HepG2 (cell line): ENCODE results near the gene S100A10. TPM values are rescaled to one million over a fixed set of nuclear protein-coding genes. Genes with fewer than 3 reads are reported as not detected.

ENCODE experiments used
- ATAC-seq: fragments of 200-7000 bp; cut with Tn5 transposase; 3 replicates; pipeline ENCODE4 v1.9.1; 2020; ENCODE audit warnings: mild to moderate bottlenecking, moderate library complexity
- BruUV-seq: library from RNA; stranded (reverse); fragments of 400-500 nt; replicated peaks from 2 replicates; lab custom pipeline; 2021; lab: Mats Ljungman, UMichigan
- CTCF ChIA-PET: fragments of 300-600 bp; formaldehyde crosslinking; extraction: SDS; loops from one replicate; lab custom pipeline; 2021; ENCODE audit warnings: low total read pairs, inconsistent platforms, low intra/inter-chr PET ratio; lab: Yijun Ruan, JAX
- POLR2A ChIA-PET: fragments of 350-600 bp; sonication (Branson Sonifier 250); formaldehyde crosslinking; loops from one replicate; lab custom pipeline; 2020; ENCODE audit warnings: antibody characterized with exemption, inconsistent platforms; lab: Yijun Ruan, JAX
- DNase-seq: peaks from one replicate; pipeline ENCODE4 v3.0.0-alpha.2; 2015; ENCODE audit warnings: low spot score
- FAIRE-seq: peaks from 3 replicates; lab custom pipeline; 2011; peaks lifted over from hg19 to GRCh38; lab: Jason Lieb, UNC
- H2AFZ ChIP-seq: one replicate; pipeline ENCODE4 v1.6.1; 2011; ENCODE audit warnings: low read length, inconsistent platforms
- H3K27ac ChIP-seq: fragments of 300-600 bp; 3 replicates; pipeline ENCODE4 v1.8.0; 2011; ENCODE audit warnings: mixed run types, mild to moderate bottlenecking, mixed read lengths, low read length, inconsistent platforms; ENCODE audit not compliant: insufficient read depth; ENCODE audit errors: extremely low read length
- H3K27me3 ChIP-seq, 2 experiments: fragments of 200-600 bp in 1 of 2; 2 replicates in 1 of 2; 3 replicates in 1 of 2; pipeline versions ENCODE4 v1.6.0 to v1.8.0; 2011; ENCODE audit warnings: low read length in 2 of 2, mild to moderate bottlenecking in 2 of 2, moderate library complexity in 2 of 2, inconsistent platforms in 1 of 2; ENCODE audit not compliant: insufficient read depth in 2 of 2, control insufficient read depth in 1 of 2
- H3K36me3 ChIP-seq, 2 experiments: fragments of 200-600 bp in 1 of 2; replicated peaks in 1 of 2; 2 replicates in 1 of 2; 3 replicates in 1 of 2; pipeline versions ENCODE4 v1.5.1 to v1.8.0; 2011; ENCODE audit warnings: low read length in 2 of 2, inconsistent platforms in 1 of 2; ENCODE audit not compliant: insufficient read depth in 2 of 2, control insufficient read depth in 1 of 2
- H3K4me1 ChIP-seq: 2 replicates; pipeline ENCODE4 v1.5.1; 2012; ENCODE audit warnings: low read length, inconsistent platforms; ENCODE audit not compliant: insufficient read depth
- H3K4me2 ChIP-seq: 2 replicates; pipeline ENCODE4 v1.6.0; 2011; ENCODE audit warnings: low read depth, low read length, inconsistent platforms
- H3K4me3 ChIP-seq, 3 experiments: fragments of 200-600 bp in 1 of 3; sonication (generic), shearing (Covaris generic) in 1 of 3; replicated peaks in 1 of 3; 2 replicates each; pipeline ENCODE4 v1.5.1; 2011 to 2016; ENCODE audit warnings: low read length in 3 of 3, inconsistent platforms in 2 of 3, low read depth in 2 of 3, mild to moderate bottlenecking in 2 of 3, control low read depth in 1 of 3, mixed read lengths in 1 of 3; ENCODE audit not compliant: insufficient read depth in 1 of 3
- H3K79me2 ChIP-seq: one replicate; pipeline ENCODE4 v1.6.1; 2011; ENCODE audit warnings: low read length, inconsistent platforms; ENCODE audit not compliant: insufficient read depth
- H3K9ac ChIP-seq: 2 replicates; pipeline ENCODE4 v1.6.0; 2011; ENCODE audit warnings: mild to moderate bottlenecking, low read depth, low read length, inconsistent platforms; ENCODE audit not compliant: insufficient read depth
- H3K9me3 ChIP-seq: 2 replicates; pipeline ENCODE4 v1.5.1; 2012; ENCODE audit warnings: mild to moderate bottlenecking, low read length
- H4K20me1 ChIP-seq: 2 replicates; pipeline ENCODE4 v1.6.0; 2011; ENCODE audit warnings: inconsistent platforms, mild to moderate bottlenecking, low read length, moderate library complexity; ENCODE audit not compliant: insufficient read depth
- DNMT3B ChIP-seq: conservative IDR thresholded peaks from 2 replicates; pipeline ENCODE4 v1.6.1; 2016; ENCODE audit warnings: missing biosample characterization, control low read depth
- FOSL2 ChIP-seq: sonication (generic); formaldehyde crosslinking; IDR thresholded peaks from 2 replicates; pipeline ENCODE4 v1.4.0; 2020; ENCODE audit warnings: missing genetic modification reagents
- GATAD1 ChIP-seq: IDR thresholded peaks from 2 replicates; pipeline ENCODE4 v1.6.1; 2016; ENCODE audit warnings: missing genetic modification reagents, missing compliant biosample characterization
- GFI1 ChIP-seq: sonication (generic); formaldehyde crosslinking; IDR thresholded peaks from 2 replicates; pipeline ENCODE4 v1.5.0; 2020; ENCODE audit warnings: missing genetic modification reagents, mild to moderate bottlenecking, borderline replicate concordance
- HNRNPL ChIP-seq: fragments of 200-400 bp; formaldehyde crosslinking; IDR thresholded peaks from 2 replicates; pipeline ENCODE4 v1.6.1; 2017; ENCODE audit warnings: mild to moderate bottlenecking, low read depth, low read length
- KAT2B ChIP-seq: fragments of 150-350 bp; IDR thresholded peaks from 2 replicates; pipeline ENCODE4 v1.6.1; 2014; ENCODE audit warnings: low read depth, low read length, borderline replicate concordance
- KDM5A ChIP-seq: fragments of 200-600 bp; sonication (generic); IDR thresholded peaks from 2 replicates; pipeline ENCODE4 v1.7.0; 2018; ENCODE audit warnings: antibody characterized with exemption, mild to moderate bottlenecking, low read length, borderline replicate concordance
- MLLT10 ChIP-seq: sonication (generic); formaldehyde crosslinking; IDR thresholded peaks from 2 replicates; pipeline ENCODE4 v1.4.0; 2020; ENCODE audit warnings: missing genetic modification reagents
- NBN ChIP-seq: fragments of 450-650 bp; conservative IDR thresholded peaks from 2 replicates; pipeline ENCODE4 v1.6.1; 2017
- NR2F2 ChIP-seq: IDR thresholded peaks from 2 replicates; pipeline ENCODE4 v1.6.1; 2012; ENCODE audit warnings: low read depth, inconsistent platforms, borderline replicate concordance
- POLR2AphosphoS5 ChIP-seq: IDR thresholded peaks from 2 replicates; pipeline ENCODE4 v1.6.1; 2012; ENCODE audit warnings: low read depth, low read length
- SP5 ChIP-seq: IDR thresholded peaks from 2 replicates; pipeline ENCODE4 v1.6.1; 2016; ENCODE audit warnings: low read depth, borderline replicate concordance
- TRIM24 ChIP-seq: sonication (generic); formaldehyde crosslinking; IDR thresholded peaks from 2 replicates; pipeline ENCODE4 v1.8.0; 2022; ENCODE audit warnings: mild to moderate bottlenecking, missing genetic modification reagents
- ZBTB46 ChIP-seq: sonication (generic); formaldehyde crosslinking; IDR thresholded peaks from 2 replicates; pipeline ENCODE4 v1.4.0; 2020; ENCODE audit warnings: mild to moderate bottlenecking, missing genetic modification reagents, borderline replicate concordance
- ZFP36 ChIP-seq: fragments of 150-350 bp; IDR thresholded peaks from 2 replicates; pipeline ENCODE4 v1.6.1; 2018; ENCODE audit warnings: borderline replicate concordance, low read length, low read depth; ENCODE audit not compliant: partially characterized antibody
- ZNF564 ChIP-seq: sonication (generic); formaldehyde crosslinking; IDR thresholded peaks from 2 replicates; pipeline ENCODE4 v1.8.1; 2023; ENCODE audit warnings: mild to moderate bottlenecking, missing genetic modification reagents
- WGBS: methylation state at CpG from one replicate; pipeline ENCODE4 v1.1.6; 2017; ENCODE audit warnings: low lambda C conversion rate; 5-methylcytosine and 5-hydroxymethylcytosine counted together
- in situ Hi-C: cut with HindIII; loops from 2 replicates; pipeline ENCODE4 v1.10.0; 2017; ENCODE audit warnings: low pct_unique_long_range_greater_than_20kb; ENCODE audit not compliant: extremely low pct_ligation_motif_present
- intact Hi-C: fragments of 100-400 bp; cut with micrococcal nuclease; formaldehyde crosslinking; loops from one replicate; pipeline ENCODE4 v1.10.0; 2022; ENCODE audit not compliant: unreplicated experiment
- polyA plus RNA-seq, 8 experiments: library from polyadenylated mRNA; depleted of rRNA in 3 of 8; stranded (reverse) in 7 of 8; unstranded in 1 of 8; fragments of >200 nt; fragmentation: Illumina TruSeq in 4 of 8; extraction: Trizol in 4 of 8; gene quantifications; 2 replicates each; pipeline versions ENCODE4 v1.2.1 to v1.2.3, GENCODE V29; 2011 to 2016; ENCODE audit warnings: low read depth in 4 of 8, missing spikeins in 1 of 8, mixed read lengths in 1 of 8; ENCODE audit not compliant: insufficient read depth in 1 of 8
- total RNA-seq, 5 experiments: library from RNA; depleted of rRNA; stranded (reverse); fragments of >200 nt; fragmentation: Illumina TruSeq; extraction: Trizol; gene quantifications; 2 replicates each; pipeline ENCODE4 v1.2.3, GENCODE V29; 2016; ENCODE audit warnings: low read depth in 1 of 5

S100A10 gene
- total and polyA plus RNA-seq, 2 of the 13 experiments (the other 11 are each of a cell fraction or from before 2014, with no cell fraction given): 16.8 to 28.7 TPM

GRCh38 chr1:151998611-151999362, 5.1 kb upstream of the S100A10 start:
- TF ChIP-seq GATAD1 (CRISPR knock-in tag) (no peak), FOSL2 (peak; percentile 54)
- ATAC-seq (no peak), DNase-seq (no peak), FAIRE-seq (no peak)
- ChIA-PET CTCF (interaction anchor here (6.2 kb wide), 1 partner anchor 30 kb away, joined by 48 read pairs; no protein-coding TSS in a partner anchor), POLR2A (no interaction called here)
- H3K9me3 ChIP-seq: no peaks in the 10 kb centered on the region
- H3K4me3 ChIP-seq: no peak overlapping the region
- H2AFZ ChIP-seq: no peak overlapping the region
- no peaks in the 10 kb centered on the region for H4K20me1 ChIP-seq
- H3K79me2 ChIP-seq: no peaks in the 10 kb centered on the region
- in situ Hi-C loops: loop anchor here (5.0 kb wide), 2 partner anchors 36 to 66 kb away; no protein-coding TSS in a partner anchor
- peaks cover 32% of the 10 kb centered on the region for H3K4me1 ChIP-seq
- no peak overlapping the region for H3K9ac ChIP-seq
- intact Hi-C loops: no loop called here
- no TSS peak for BruUV-seq
- no peaks in the 10 kb centered on the region for H3K36me3 ChIP-seq
- no peak overlapping the region for H3K27ac ChIP-seq
- peaks cover 0 to 4% of the 10 kb centered on the region in 2 experiments; a peak in 1 of 5 replicates for H3K27me3 ChIP-seq
- no peak overlapping the region for H3K4me2 ChIP-seq

- in situ Hi-C loops (loop anchor here (5.0 kb wide), 2 partner anchors 35 to 65 kb away; no protein-coding TSS in a partner anchor), intact Hi-C loops (no loop called here)
- no peaks in the 10 kb centered on the region; a peak in 1 of 5 replicates for H3K27me3 ChIP-seq
- H3K36me3 ChIP-seq: no peaks in the 10 kb centered on the region
- H4K20me1 ChIP-seq: peaks cover under 1% of the 10 kb centered on the region; the same call in 1 of the 2 replicates
- ATAC-seq (no peak), DNase-seq (no peak), FAIRE-seq (no peak)
- H3K4me1 ChIP-seq: peaks cover 34% of the 10 kb centered on the region
- H3K9me3 ChIP-seq: no peaks in the 10 kb centered on the region
- H3K27ac ChIP-seq: no peak overlapping the region
- ChIA-PET CTCF (interaction anchor here (2.3 to 4.5 kb wide), 2 partner anchors 29 to 63 kb away, joined by 9 to 59 read pairs; no protein-coding TSS in a partner anchor), POLR2A (no interaction called here)
- H3K4me2 ChIP-seq: no peak overlapping the region
- no peak overlapping the region for H3K4me3 ChIP-seq
- no peak for TF ChIP-seq POLR2AphosphoS5
- TF ChIP-seq DNMT3B: no peak
- no peak for TF ChIP-seq NR2F2
- no peak for TF ChIP-seq TRIM24 (CRISPR knock-in tag)
- TF ChIP-seq SP5: no peak
- TF ChIP-seq NBN: no peak
- TF ChIP-seq KAT2B: no peak
- no peak for TF ChIP-seq GFI1 (CRISPR knock-in tag)
- TF ChIP-seq KDM5A: no peak
- no peak for TF ChIP-seq HNRNPL
- TF ChIP-seq ZBTB46 (CRISPR knock-in tag): no peak
- TF ChIP-seq ZFP36: no peak
- TF ChIP-seq MLLT10 (CRISPR knock-in tag): no peak
- no peak for TF ChIP-seq ZNF564
- H3K79me2 ChIP-seq: peaks cover 10% of the 10 kb centered on the region
- 77% methylated on average over 1 of the region's 1 CpG for WGBS
- BruUV-seq: no TSS peak
- H3K9ac ChIP-seq: no peak overlapping the region
- no peak overlapping the region for H2AFZ ChIP-seq
Observed at GRCh38 chr1:151997284-151997570, 3.6 kb upstream of the S100A10 start.
